ENCODE data around the gene CKMT2.

- no peak for TF ChIP-seq CTCF (IDR thresholded peaks at IDR 0.05)
- TF ChIP-seq POLR2A (IDR thresholded peaks at IDR 0.05), result no peak
- no peak for TF ChIP-seq EP300 (IDR thresholded peaks at IDR 0.05)
Observed at GRCh38 chr5:81226286-81226685, 6.8 kb upstream of the CKMT2 start.

Data from ovary (tissue), 3 donors.